GM12878 (cell line): ENCODE data around the gene FGGY. TPM values are rescaled to one million over a fixed set of nuclear protein-coding genes. Genes with fewer than 3 reads are reported as not detected.

Experiments
- ATF7 ChIP-seq: fragments of 450-650 bp; IDR thresholded peaks from 2 replicates; pipeline ENCODE4 v1.6.1; 2016; ENCODE audit warnings: low read depth, mild to moderate bottlenecking
- CBX3 ChIP-seq: fragments of 200-600 bp; sonication (generic); IDR thresholded peaks from 2 replicates; pipeline ENCODE4 v1.6.1; 2016; ENCODE audit warnings: low read depth, borderline replicate concordance
- CBX5 ChIP-seq: sonication (generic); IDR thresholded peaks from 2 replicates; pipeline ENCODE4 v1.6.1; 2016; ENCODE audit warnings: low read depth, moderate library complexity, mild to moderate bottlenecking, inconsistent platforms
- MEF2A ChIP-seq: IDR thresholded peaks from 2 replicates; pipeline ENCODE4 v1.6.1; 2011; ENCODE audit warnings: low read depth, mild to moderate bottlenecking, low read length, moderate library complexity; ENCODE audit not compliant: insufficient read depth
- PAX5 ChIP-seq: IDR thresholded peaks from 2 replicates; pipeline ENCODE4 v1.6.1; 2011; ENCODE audit warnings: low read depth, low read length, borderline replicate concordance
- SUZ12 ChIP-seq: fragments of 200-600 bp; sonication (generic); IDR thresholded peaks from one replicate; pipeline ENCODE4 v1.6.1; 2018; ENCODE audit warnings: antibody characterized with exemption, mild to moderate bottlenecking; ENCODE audit not compliant: unreplicated experiment
- polyA plus RNA-seq, 11 experiments: library from polyadenylated mRNA; depleted of rRNA in 4 of 11; unstranded in 6 of 11; stranded (reverse) in 5 of 11; fragments of >200 nt; fragmentation: Nextera tagmentation in 4 of 11; fragmentation: Illumina TruSeq in 1 of 11; extraction: Ambion mirVana in 4 of 11; extraction: Trizol in 1 of 11; gene quantifications; 1 replicate in 1 of 11; 2 replicates in 10 of 11; pipeline versions ENCODE4 v1.2.1 to v1.2.3, GENCODE V29; 2011 to 2016; ENCODE audit warnings: inconsistent platforms in 2 of 11, missing spikeins in 2 of 11, low read depth in 1 of 11
- total RNA-seq, 4 experiments: library from RNA; depleted of rRNA in 3 of 4; stranded (reverse); fragments of >200 nt in 3 of 4; fragmentation: Illumina TruSeq in 1 of 4; extraction: Trizol in 1 of 4; gene quantifications; 2 replicates each; pipeline versions ENCODE4 v1.2.1 to v1.2.3, GENCODE V29; 2013 to 2021
- TF ChIP-seq, protein P1 (sequence below), 3 experiments: IDR thresholded peaks in 2 of 3; conservative IDR thresholded peaks in 1 of 3; 2 replicates each; pipeline ENCODE4 v1.5.1; 2011; ENCODE audit warnings: low read depth in 3 of 3, low read length in 3 of 3, mild to moderate bottlenecking in 3 of 3, control low read depth in 2 of 3, moderate library complexity in 2 of 3, inconsistent platforms in 1 of 3, mixed read lengths in 1 of 3; ENCODE audit not compliant: control insufficient read depth in 2 of 3, insufficient read depth in 1 of 3; ENCODE audit errors: extremely low read depth in 1 of 3
- TF ChIP-seq, protein P2 (sequence below): fragments of 450-650 bp; IDR thresholded peaks from 2 replicates; pipeline ENCODE4 v1.6.1; 2017; ENCODE audit warnings: mild to moderate bottlenecking, moderate library complexity
- TF ChIP-seq, protein P3 (sequence below): IDR thresholded peaks from 2 replicates; pipeline ENCODE4 v1.6.1; 2012; ENCODE audit warnings: low read depth, low read length, improper control_type of control experiment
- TF ChIP-seq, protein P4 (sequence below): fragments of 450-650 bp; IDR thresholded peaks from 2 replicates; pipeline ENCODE4 v1.6.1; 2018; ENCODE audit warnings: borderline replicate concordance, mild to moderate bottlenecking; ENCODE audit not compliant: partially characterized antibody

FGGY gene
- total and polyA plus RNA-seq, 10 of the 15 experiments (the other 5 are each of a cell fraction or from before 2014, with no cell fraction given), result 6.2 to 11.9 (median 7.5) TPM

DNA sequence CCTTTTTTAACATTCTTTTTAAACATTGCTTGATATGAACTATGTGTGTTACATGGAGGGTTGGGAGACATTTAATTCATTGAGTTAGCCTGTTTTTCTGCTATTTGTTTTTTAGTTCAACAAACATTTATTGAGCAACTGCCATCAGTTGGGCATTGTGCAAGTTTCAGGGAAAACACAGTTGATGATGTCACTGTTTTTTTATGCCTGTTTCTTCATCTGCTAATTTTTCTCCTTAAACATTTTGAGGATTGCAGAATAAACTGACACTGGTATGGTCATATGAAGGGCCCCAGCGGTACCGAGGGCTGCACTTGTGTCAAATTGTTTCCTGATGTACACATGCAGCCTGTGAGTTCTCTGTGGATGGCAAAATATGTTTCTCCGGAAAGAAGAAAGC, 253.0 kb downstream of the FGGY start (continued):
- TF ChIP-seq, protein P1, sequence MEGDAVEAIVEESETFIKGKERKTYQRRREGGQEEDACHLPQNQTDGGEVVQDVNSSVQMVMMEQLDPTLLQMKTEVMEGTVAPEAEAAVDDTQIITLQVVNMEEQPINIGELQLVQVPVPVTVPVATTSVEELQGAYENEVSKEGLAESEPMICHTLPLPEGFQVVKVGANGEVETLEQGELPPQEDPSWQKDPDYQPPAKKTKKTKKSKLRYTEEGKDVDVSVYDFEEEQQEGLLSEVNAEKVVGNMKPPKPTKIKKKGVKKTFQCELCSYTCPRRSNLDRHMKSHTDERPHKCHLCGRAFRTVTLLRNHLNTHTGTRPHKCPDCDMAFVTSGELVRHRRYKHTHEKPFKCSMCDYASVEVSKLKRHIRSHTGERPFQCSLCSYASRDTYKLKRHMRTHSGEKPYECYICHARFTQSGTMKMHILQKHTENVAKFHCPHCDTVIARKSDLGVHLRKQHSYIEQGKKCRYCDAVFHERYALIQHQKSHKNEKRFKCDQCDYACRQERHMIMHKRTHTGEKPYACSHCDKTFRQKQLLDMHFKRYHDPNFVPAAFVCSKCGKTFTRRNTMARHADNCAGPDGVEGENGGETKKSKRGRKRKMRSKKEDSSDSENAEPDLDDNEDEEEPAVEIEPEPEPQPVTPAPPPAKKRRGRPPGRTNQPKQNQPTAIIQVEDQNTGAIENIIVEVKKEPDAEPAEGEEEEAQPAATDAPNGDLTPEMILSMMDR (IDR thresholded peaks at IDR 0.05 in 2 of 3, conservative IDR thresholded peaks at IDR 0.05 in 1 of 3; ENCODE audit: control insufficient read depth in 2 of 3, extremely low read depth in 1 of 3, insufficient read depth in 1 of 3, low read depth in 3 of 3, low read length in 3 of 3), result no peak
- TF ChIP-seq ATF7 (no peak), PAX5 (no peak), SUZ12 (no peak), CBX3 (no peak), MEF2A (no peak), CBX5 (no peak)
- TF ChIP-seq, protein P2, sequence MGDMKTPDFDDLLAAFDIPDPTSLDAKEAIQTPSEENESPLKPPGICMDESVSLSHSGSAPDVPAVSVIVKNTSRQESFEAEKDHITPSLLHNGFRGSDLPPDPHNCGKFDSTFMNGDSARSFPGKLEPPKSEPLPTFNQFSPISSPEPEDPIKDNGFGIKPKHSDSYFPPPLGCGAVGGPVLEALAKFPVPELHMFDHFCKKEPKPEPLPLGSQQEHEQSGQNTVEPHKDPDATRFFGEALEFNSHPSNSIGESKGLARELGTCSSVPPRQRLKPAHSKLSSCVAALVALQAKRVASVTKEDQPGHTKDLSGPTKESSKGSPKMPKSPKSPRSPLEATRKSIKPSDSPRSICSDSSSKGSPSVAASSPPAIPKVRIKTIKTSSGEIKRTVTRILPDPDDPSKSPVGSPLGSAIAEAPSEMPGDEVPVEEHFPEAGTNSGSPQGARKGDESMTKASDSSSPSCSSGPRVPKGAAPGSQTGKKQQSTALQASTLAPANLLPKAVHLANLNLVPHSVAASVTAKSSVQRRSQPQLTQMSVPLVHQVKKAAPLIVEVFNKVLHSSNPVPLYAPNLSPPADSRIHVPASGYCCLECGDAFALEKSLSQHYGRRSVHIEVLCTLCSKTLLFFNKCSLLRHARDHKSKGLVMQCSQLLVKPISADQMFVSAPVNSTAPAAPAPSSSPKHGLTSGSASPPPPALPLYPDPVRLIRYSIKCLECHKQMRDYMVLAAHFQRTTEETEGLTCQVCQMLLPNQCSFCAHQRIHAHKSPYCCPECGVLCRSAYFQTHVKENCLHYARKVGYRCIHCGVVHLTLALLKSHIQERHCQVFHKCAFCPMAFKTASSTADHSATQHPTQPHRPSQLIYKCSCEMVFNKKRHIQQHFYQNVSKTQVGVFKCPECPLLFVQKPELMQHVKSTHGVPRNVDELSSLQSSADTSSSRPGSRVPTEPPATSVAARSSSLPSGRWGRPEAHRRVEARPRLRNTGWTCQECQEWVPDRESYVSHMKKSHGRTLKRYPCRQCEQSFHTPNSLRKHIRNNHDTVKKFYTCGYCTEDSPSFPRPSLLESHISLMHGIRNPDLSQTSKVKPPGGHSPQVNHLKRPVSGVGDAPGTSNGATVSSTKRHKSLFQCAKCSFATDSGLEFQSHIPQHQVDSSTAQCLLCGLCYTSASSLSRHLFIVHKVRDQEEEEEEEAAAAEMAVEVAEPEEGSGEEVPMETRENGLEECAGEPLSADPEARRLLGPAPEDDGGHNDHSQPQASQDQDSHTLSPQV, result no peak
- TF ChIP-seq, protein P3, sequence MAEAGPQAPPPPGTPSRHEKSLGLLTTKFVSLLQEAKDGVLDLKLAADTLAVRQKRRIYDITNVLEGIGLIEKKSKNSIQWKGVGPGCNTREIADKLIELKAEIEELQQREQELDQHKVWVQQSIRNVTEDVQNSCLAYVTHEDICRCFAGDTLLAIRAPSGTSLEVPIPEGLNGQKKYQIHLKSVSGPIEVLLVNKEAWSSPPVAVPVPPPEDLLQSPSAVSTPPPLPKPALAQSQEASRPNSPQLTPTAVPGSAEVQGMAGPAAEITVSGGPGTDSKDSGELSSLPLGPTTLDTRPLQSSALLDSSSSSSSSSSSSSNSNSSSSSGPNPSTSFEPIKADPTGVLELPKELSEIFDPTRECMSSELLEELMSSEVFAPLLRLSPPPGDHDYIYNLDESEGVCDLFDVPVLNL, result no peak
- TF ChIP-seq, protein P4, sequence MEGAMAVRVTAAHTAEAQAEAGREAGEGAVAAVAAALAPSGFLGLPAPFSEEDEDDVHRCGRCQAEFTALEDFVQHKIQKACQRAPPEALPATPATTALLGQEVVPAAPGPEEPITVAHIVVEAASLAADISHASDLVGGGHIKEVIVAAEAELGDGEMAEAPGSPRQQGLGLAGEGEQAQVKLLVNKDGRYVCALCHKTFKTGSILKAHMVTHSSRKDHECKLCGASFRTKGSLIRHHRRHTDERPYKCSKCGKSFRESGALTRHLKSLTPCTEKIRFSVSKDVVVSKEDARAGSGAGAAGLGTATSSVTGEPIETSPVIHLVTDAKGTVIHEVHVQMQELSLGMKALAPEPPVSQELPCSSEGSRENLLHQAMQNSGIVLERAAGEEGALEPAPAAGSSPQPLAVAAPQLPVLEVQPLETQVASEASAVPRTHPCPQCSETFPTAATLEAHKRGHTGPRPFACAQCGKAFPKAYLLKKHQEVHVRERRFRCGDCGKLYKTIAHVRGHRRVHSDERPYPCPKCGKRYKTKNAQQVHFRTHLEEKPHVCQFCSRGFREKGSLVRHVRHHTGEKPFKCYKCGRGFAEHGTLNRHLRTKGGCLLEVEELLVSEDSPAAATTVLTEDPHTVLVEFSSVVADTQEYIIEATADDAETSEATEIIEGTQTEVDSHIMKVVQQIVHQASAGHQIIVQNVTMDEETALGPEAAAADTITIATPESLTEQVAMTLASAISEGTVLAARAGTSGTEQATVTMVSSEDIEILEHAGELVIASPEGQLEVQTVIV, result no peak
